Ovary (tissue), 9 donors: ENCODE data around the gene SH3RF3. TPM values are rescaled to one million over a fixed set of nuclear protein-coding genes. Genes with fewer than 3 reads are reported as not detected.

Experiments used
- DNase-seq, 5 donors: peaks; one replicate each; pipeline ENCODE4 v3.0.0-alpha.2; 2019 to 2020
- H3K27ac ChIP-seq, 2 donors: fragments of 200-600 bp; one replicate each; pipeline versions ENCODE4 v1.5.1 to v1.8.0; 2019 to 2022
- H3K27me3 ChIP-seq: fragments of 200-600 bp; one replicate; pipeline ENCODE4 v1.8.0; 2022
- H3K36me3 ChIP-seq: fragments of 200-600 bp; sonication (generic); one replicate; pipeline ENCODE4 v1.5.1; 2019
- H3K4me1 ChIP-seq: one replicate; pipeline ENCODE4 v1.8.1; 2013; ENCODE audit warnings: mild to moderate bottlenecking, moderate library complexity; ENCODE audit not compliant: insufficient read depth
- H3K4me3 ChIP-seq: fragments of 200-600 bp; sonication (generic); one replicate; pipeline ENCODE4 v1.5.1; 2017
- H3K9me3 ChIP-seq, 2 donors: fragments of 200-600 bp in 1 of 2; sonication (generic) in 1 of 2; one replicate each; pipeline versions ENCODE4 v1.5.1 to v1.8.1; 2013 to 2019; ENCODE audit warnings: mild to moderate bottlenecking in 1 of 2, moderate library complexity in 1 of 2
- CTCF ChIP-seq, 3 donors: fragments of 450-650 bp in 2 of 3; fragments of 200-600 bp in 1 of 3; IDR thresholded peaks; one replicate each; pipeline versions ENCODE4 v1.5.1 to v1.8.0; 2016 to 2022; ENCODE audit warnings: antibody characterized with exemption in 3 of 3, mild to moderate bottlenecking in 1 of 3
- EP300 ChIP-seq: sonication (generic); formaldehyde crosslinking; IDR thresholded peaks from one replicate; pipeline ENCODE4 v1.6.1; 2017; ENCODE audit warnings: antibody characterized with exemption
- POLR2A ChIP-seq: fragments of 450-650 bp; IDR thresholded peaks from one replicate; pipeline ENCODE4 v1.6.1; 2017; ENCODE audit warnings: antibody characterized with exemption, mild to moderate bottlenecking, moderate library complexity
- WGBS, 3 donors: extraction: QIAGEN DNeasy Blood & Tissue Kit in 1 of 3; methylation state at CpG; one replicate each; pipeline versions ENCODE4 v1.1.5 to v1.1.7; 2013 to 2017; 5-methylcytosine and 5-hydroxymethylcytosine counted together
- intact Hi-C, 4 donors: fragments of 100-400 bp; cut with DNase I; formaldehyde crosslinking; loops; one replicate each; pipeline versions ENCODE4 v1.11.0 to v1.15.1; 2022 to 2023
- polyA plus RNA-seq, 2 donors: library from polyadenylated mRNA; stranded (reverse); fragments of 200-250 nt in 1 of 2; fragments of 350-450 nt in 1 of 2; fragmentation: Illumina TruSeq in 1 of 2; extraction: RNeasy Lipid Tissue Mini Kit (QIAGEN cat#74804) in 1 of 2; gene quantifications; one replicate each; pipeline ENCODE4 v1.2.3, GENCODE V29; 2013 to 2014
- total RNA-seq, 7 donors: library from RNA; depleted of rRNA in 2 of 7; stranded (reverse); fragments of >200 nt in 2 of 7; fragmentation: NEBNext Ultra II Directional in 3 of 7; extraction: Animal tissue kit (Norgen Biotek cat#: 25700) in 3 of 7; gene quantifications; one replicate each; pipeline versions ENCODE4 v1.1.0 to v1.2.4, GENCODE V29; 2016 to 2023
- donor health status: DM: no; HTN: no; CAD: no; lungs with moderate emphysema.
- donor health status: DM: no; HTN: no; CAD: no.
- donor health status: Bipolar disorder and iron deficiency.
- donor health status: DM: yes; HTN: yes; CAD: no.
- donor health status: DM: no; HTN: no; CAD: no.
- donor health status: DM: yes; HTN: yes; CAD: no.

Gene SH3RF3
- total and polyA plus RNA-seq, 9 donors, result 2.7 to 10.1 (median 4.5) TPM

DNA sequence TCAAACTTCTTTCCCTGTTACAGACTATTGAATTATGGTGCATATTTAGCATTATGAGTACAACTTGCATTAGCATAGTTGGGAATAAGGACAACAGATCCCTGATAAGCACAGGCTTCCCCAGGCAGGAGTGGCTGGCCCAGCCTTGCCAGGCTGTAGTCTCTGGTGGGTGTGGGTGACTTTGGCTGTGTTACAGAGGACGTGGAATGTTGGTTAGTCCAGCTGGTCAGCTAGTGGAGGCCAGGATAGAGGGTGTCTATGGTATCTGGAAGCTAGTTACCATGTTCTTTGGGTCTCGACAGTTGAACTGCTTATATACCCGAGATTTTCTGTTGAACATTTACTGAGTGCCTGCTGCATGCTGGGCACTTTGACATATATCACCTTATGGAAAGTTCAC lies 4.7 kb downstream of the SH3RF3 start:
- DNase-seq, result no peak
- intact Hi-C loops, result loop anchor here in 1 of 4 donors (10.0 kb wide), 1 partner anchor 191 kb away; no protein-coding TSS in a partner anchor
- TF ChIP-seq CTCF (IDR thresholded peaks at IDR 0.05) (no peak), EP300 (no peak), POLR2A (no peak)
- no peaks in the 10 kb centered on the region for H3K9me3 ChIP-seq
- H3K27ac ChIP-seq, result no peak overlapping the region
- H3K4me3 ChIP-seq, result no peak overlapping the region
- no peaks in the 10 kb centered on the region for H3K36me3 ChIP-seq
- H3K4me1 ChIP-seq, result peaks cover 2% of the 10 kb centered on the region
- 90 to 93% (median 91%) methylated on average over 3 of the region's 3 CpGs for WGBS, 3 donors
- H3K27me3 ChIP-seq, result no peaks in the 10 kb centered on the region

- DNase-seq, result no peak
- 93 to 94% (median 94%) methylated on average over 8 of the region's 8 CpGs for WGBS, 3 donors
- intact Hi-C loops, result loop anchor here in 1 of 4 donors (10.0 kb wide), 1 partner anchor 190 kb away; no protein-coding TSS in a partner anchor
- Histone ChIP-seq H3K36me3 (no peaks in the 10 kb centered on the region), H3K27me3 (no peaks in the 10 kb centered on the region), H3K4me1 (peaks cover 2% of the 10 kb centered on the region), H3K27ac (no peak overlapping the region), H3K9me3 (no peaks in the 10 kb centered on the region), H3K4me3 (no peak overlapping the region)
- TF ChIP-seq CTCF (IDR thresholded peaks at IDR 0.05) (no peak), EP300 (no peak), POLR2A (no peak)
Observed at GRCh38 chr2:109134741-109135358, 5.8 kb downstream of the SH3RF3 start.

- TF ChIP-seq POLR2A (no peak), EP300 (no peak), CTCF (IDR thresholded peaks at IDR 0.05) (no peak)
- Histone ChIP-seq H3K4me1 (peaks cover 2% of the 10 kb centered on the region), H3K9me3 (no peaks in the 10 kb centered on the region), H3K27ac (no peak overlapping the region), H3K27me3 (no peaks in the 10 kb centered on the region), H3K36me3 (no peaks in the 10 kb centered on the region), H3K4me3 (no peak overlapping the region)
- WGBS, 3 donors, result 59 to 66% (median 63%) methylated on average over 17 of the region's 17 CpGs
- DNase-seq, result no peak
- intact Hi-C loops, result loop anchor here in 1 of 4 donors (10.0 kb wide), 1 partner anchor 189 kb away; no protein-coding TSS in a partner anchor
Observed at GRCh38 chr2:109135359-109136197, 6.6 kb downstream of the SH3RF3 start.

DNA sequence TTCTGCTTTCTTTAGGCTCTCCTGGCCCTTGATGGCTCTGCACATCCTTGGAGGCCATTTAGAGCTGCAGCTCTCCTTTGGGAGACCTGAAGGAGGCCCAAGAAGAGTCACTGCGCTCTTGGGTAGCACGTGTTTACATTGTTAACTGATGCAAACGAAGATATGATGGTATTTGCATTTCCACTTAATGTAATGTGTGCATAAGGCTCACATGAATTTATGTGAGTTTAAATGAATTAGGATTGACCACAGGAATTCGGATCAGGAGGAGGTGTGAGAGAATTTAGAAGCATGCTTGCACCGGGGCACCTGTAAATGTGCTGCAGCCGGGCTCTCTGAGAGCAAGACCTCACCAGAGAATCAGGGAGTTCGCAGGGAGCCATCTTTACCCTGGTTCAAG lies 7.5 kb downstream of the SH3RF3 start:
- Histone ChIP-seq H3K4me3 (no peak overlapping the region), H3K9me3 (no peaks in the 10 kb centered on the region), H3K36me3 (no peaks in the 10 kb centered on the region), H3K27me3 (no peaks in the 10 kb centered on the region), H3K27ac (no peak overlapping the region), H3K4me1 (peaks cover 2% of the 10 kb centered on the region)
- intact Hi-C loops, result loop anchor here in 1 of 4 donors (10.0 kb wide), 1 partner anchor 188 kb away; no protein-coding TSS in a partner anchor
- 90 to 96% (median 92%) methylated on average over 7 of the region's 7 CpGs for WGBS, 3 donors
- no peak for DNase-seq
- TF ChIP-seq EP300 (no peak), POLR2A (no peak), CTCF (IDR thresholded peaks at IDR 0.05) (no peak)
